ENCODE results near the gene ABHD15. TPM values are rescaled to one million over a fixed set of nuclear protein-coding genes. Genes with fewer than 3 reads are reported as not detected.

Gene ABHD15
- polyA plus RNA-seq, 3 donors, result 3.1 to 4.6 (median 3.6) TPM

DNA sequence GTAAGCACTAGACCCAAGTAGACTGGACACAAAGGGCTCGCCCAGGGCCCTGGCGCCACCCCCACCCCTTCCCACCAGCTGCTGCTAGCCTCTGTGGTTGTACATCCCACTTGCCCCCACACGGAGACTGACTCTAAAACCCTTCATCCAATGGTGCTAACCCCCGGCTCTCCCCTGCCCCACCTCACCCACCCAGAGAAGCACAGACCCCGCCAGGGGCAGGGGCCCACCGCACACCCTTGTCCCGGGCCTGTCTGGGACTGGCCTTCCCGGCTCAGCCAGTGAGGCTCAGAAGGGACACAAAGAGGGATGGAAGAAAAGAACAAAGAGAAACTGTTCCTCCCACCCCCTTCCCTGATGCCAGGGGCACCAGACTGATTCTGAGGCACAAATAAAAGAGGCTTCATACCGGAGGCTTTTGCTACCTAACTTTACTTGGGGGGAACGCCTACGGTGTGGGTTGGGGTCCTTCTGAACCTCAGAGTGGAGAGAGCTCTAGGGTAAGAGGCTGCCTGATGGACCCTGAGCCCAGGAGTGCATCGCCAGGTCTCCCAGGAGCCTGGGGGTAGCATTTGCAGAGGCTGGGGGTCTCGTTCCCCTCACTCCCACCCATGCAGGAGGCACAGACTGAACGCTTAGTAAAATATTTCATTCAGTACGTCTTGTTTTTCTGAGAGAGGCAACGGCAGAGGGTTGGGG is 47.7 kb upstream of the ABHD15 start:
- intact Hi-C loops (cut with micrococcal nuclease), result loop anchor here in 1 of 2 donors (2.0 to 10.0 kb wide), 2 partner anchors 26 to 50 kb away; partner anchors contain the start of genes ABHD15, GIT1 and TP53I13
- H3K79me2 ChIP-seq (ENCODE audit: insufficient read depth, low read length), result no peaks in the 10 kb centered on the region
- no CpG with 5 or more reads among the region's 16 CpGs for WGBS (ENCODE audit: insufficient coverage)
- peaks cover 38 to 68% (median 44%) of the 10 kb centered on the region in 3 donors for H3K27me3 Mint-ChIP-seq (ENCODE audit: low read depth in 3 of 3)
- peaks cover 0 to 7% (median 1%) of the 10 kb centered on the region in 7 donors for H3K9me3 Mint-ChIP-seq
- no peak overlapping the region for H3K27ac ChIP-seq (ENCODE audit: low read depth in 1 of 2, low read length in 2 of 2)
- peak overlapping the region in 1 of 3 experiments; percentile 80 for H3K4me3 ChIP-seq (replicated peaks in 1 of 3; ENCODE audit: low read depth in 2 of 3, low read length in 3 of 3)
- peak overlapping the region; percentile 83 to 92 for H3K4me3 Mint-ChIP-seq
- peak overlapping the region in 1 of 7 donors; percentile 56 for H3K27ac Mint-ChIP-seq
- H3K9ac ChIP-seq (ENCODE audit: insufficient read depth, low read length, poor library complexity, severe bottlenecking), result no peak overlapping the region
- DNase-seq, result no peak
- H3K36me3 ChIP-seq (replicated peaks in 1 of 2; ENCODE audit: control insufficient read depth in 1 of 2, insufficient read depth in 2 of 2, low read length in 2 of 2), result no peaks in the 10 kb centered on the region
- no peaks in the 10 kb centered on the region for H3K9me3 ChIP-seq (replicated peaks in 1 of 2; ENCODE audit: control insufficient read depth in 1 of 2, insufficient read depth in 1 of 2, low read length in 2 of 2)
- H3K4me2 ChIP-seq (replicated peaks; ENCODE audit: extremely low read depth, low read length, poor library complexity, severe bottlenecking), result peak overlapping the region; percentile 97
- no peaks in the 10 kb centered on the region for H3K36me3 Mint-ChIP-seq
- peaks cover 7 to 58% of the 10 kb centered on the region in 2 donors for H3K27me3 ChIP-seq (ENCODE audit: control insufficient read depth in 2 of 2, insufficient read depth in 2 of 2, low read length in 2 of 2)
- no peak for TF ChIP-seq CTCF (IDR thresholded peaks at IDR 0.05)
- H2AFZ ChIP-seq (ENCODE audit: insufficient read depth, low read depth, low read length, poor library complexity, severe bottlenecking), result peak overlapping the region; percentile 82
- H3K4me1 ChIP-seq (ENCODE audit: control insufficient read depth in 1 of 2, insufficient read depth in 2 of 2, low read length in 2 of 2), result peaks cover 53 to 60% of the 10 kb centered on the region in 2 donors
- H3K4me1 Mint-ChIP-seq, result peaks cover 45% of the 10 kb centered on the region
- H4K20me1 ChIP-seq (ENCODE audit: insufficient read depth, low read length), result peaks cover 33% of the 10 kb centered on the region

- TF ChIP-seq CTCF (IDR thresholded peaks at IDR 0.05), result no peak
- H3K4me2 ChIP-seq (replicated peaks; ENCODE audit: extremely low read depth, low read length, poor library complexity, severe bottlenecking), result peak overlapping the region; percentile 74
- 24% methylated on average over 8 of the region's 13 CpGs for WGBS (ENCODE audit: insufficient coverage)
- peaks cover 45% of the 10 kb centered on the region for H3K4me1 Mint-ChIP-seq
- H3K9me3 Mint-ChIP-seq, result peaks cover 0 to 7% (median 1%) of the 10 kb centered on the region in 7 donors
- H3K4me1 ChIP-seq (ENCODE audit: control insufficient read depth in 1 of 2, insufficient read depth in 2 of 2, low read length in 2 of 2), result peaks cover 53 to 60% of the 10 kb centered on the region in 2 donors
- no peak overlapping the region for H3K27ac Mint-ChIP-seq
- H3K79me2 ChIP-seq (ENCODE audit: insufficient read depth, low read length), result no peaks in the 10 kb centered on the region
- H3K9me3 ChIP-seq (replicated peaks in 1 of 2; ENCODE audit: control insufficient read depth in 1 of 2, insufficient read depth in 1 of 2, low read length in 2 of 2), result no peaks in the 10 kb centered on the region
- H3K27me3 Mint-ChIP-seq (ENCODE audit: low read depth in 3 of 3), result peaks cover 38 to 62% (median 43%) of the 10 kb centered on the region in 3 donors
- peak overlapping the region; percentile 65 for H2AFZ ChIP-seq (ENCODE audit: insufficient read depth, low read depth, low read length, poor library complexity, severe bottlenecking)
- no peak for DNase-seq
- no peaks in the 10 kb centered on the region for H3K36me3 ChIP-seq (replicated peaks in 1 of 2; ENCODE audit: control insufficient read depth in 1 of 2, insufficient read depth in 2 of 2, low read length in 2 of 2)
- peaks cover 33% of the 10 kb centered on the region for H4K20me1 ChIP-seq (ENCODE audit: insufficient read depth, low read length)
- H3K36me3 Mint-ChIP-seq, result no peaks in the 10 kb centered on the region
- intact Hi-C loops (cut with micrococcal nuclease), result loop anchor here in 1 of 2 donors (2.0 to 10.0 kb wide), 2 partner anchors 25 to 49 kb away; partner anchors contain the start of genes ABHD15, GIT1 and TP53I13
- H3K27ac ChIP-seq (ENCODE audit: low read depth in 1 of 2, low read length in 2 of 2), result no peak overlapping the region
- no peak overlapping the region for H3K9ac ChIP-seq (ENCODE audit: insufficient read depth, low read length, poor library complexity, severe bottlenecking)
- H3K4me3 ChIP-seq (replicated peaks in 1 of 3; ENCODE audit: low read depth in 2 of 3, low read length in 3 of 3), result peak overlapping the region in 1 of 3 experiments; percentile 68
- H3K4me3 Mint-ChIP-seq, result peak overlapping the region in 1 of 2 donors; percentile 80
- H3K27me3 ChIP-seq (ENCODE audit: control insufficient read depth in 2 of 2, insufficient read depth in 2 of 2, low read length in 2 of 2), result peaks cover 7 to 52% of the 10 kb centered on the region in 2 donors
These were observed 47.0 kb upstream of the ABHD15 start for GRCh38 chr17:29613856-29614255.
